Calu3 (cell line): ENCODE data around the gene CTCF. TPM values are rescaled to one million over a fixed set of nuclear protein-coding genes. Genes with fewer than 3 reads are reported as not detected.

Experiments used
- BruUV-seq: library from RNA; stranded (reverse); fragments of 400-500 nt; replicated peaks from 2 replicates; lab custom pipeline; 2021; lab: Mats Ljungman, UMichigan
- CTCF ChIA-PET: fragments of 300-600 bp; sonication (Branson Sonifier 250); formaldehyde crosslinking; loops from one replicate; lab custom pipeline; 2022; ENCODE audit warnings: antibody characterized with exemption; lab: Charles Lee
- DNase-seq: peaks from one replicate; pipeline ENCODE4 v3.0.0; 2022
- H3K27ac Mint-ChIP-seq: one replicate; pipeline ENCODE4 v1.8.0; 2022; ENCODE audit warnings: mixed read lengths; ENCODE audit not compliant: unreplicated experiment
- H3K27me3 Mint-ChIP-seq: one replicate; pipeline ENCODE4 v1.8.0; 2022; ENCODE audit warnings: mixed read lengths; ENCODE audit not compliant: unreplicated experiment
- H3K36me3 Mint-ChIP-seq: one replicate; pipeline ENCODE4 v1.8.0; 2022; ENCODE audit warnings: mild to moderate bottlenecking, moderate library complexity, mixed read lengths; ENCODE audit not compliant: insufficient read depth, unreplicated experiment
- H3K4me1 Mint-ChIP-seq: one replicate; pipeline ENCODE4 v1.8.0; 2022; ENCODE audit warnings: mild to moderate bottlenecking, low read depth, mixed read lengths; ENCODE audit not compliant: unreplicated experiment
- H3K4me3 Mint-ChIP-seq: one replicate; pipeline ENCODE4 v1.8.0; 2022; ENCODE audit warnings: mild to moderate bottlenecking, low read depth, moderate library complexity, mixed read lengths; ENCODE audit not compliant: unreplicated experiment
- H3K9me3 Mint-ChIP-seq: one replicate; pipeline ENCODE4 v1.8.0; 2022; ENCODE audit warnings: low read depth, mixed read lengths; ENCODE audit not compliant: unreplicated experiment
- intact Hi-C: fragments of 100-400 bp; cut with micrococcal nuclease; formaldehyde crosslinking; loops from one replicate; pipeline ENCODE4 v1.10.0; 2022; ENCODE audit not compliant: unreplicated experiment
- total RNA-seq: library from RNA; stranded (reverse); gene quantifications from 2 replicates; pipeline ENCODE4 v1.2.3, GENCODE V29; 2022
- TF ChIP-seq, protein P1 (sequence below): fragments of 200-600 bp; IDR thresholded peaks from one replicate; pipeline ENCODE4 v1.8.0; 2022; ENCODE audit warnings: antibody characterized with exemption; ENCODE audit not compliant: unreplicated experiment

The CTCF gene
- total RNA-seq, 1 experiment from 2014 or later = 52.1 TPM

DNA sequence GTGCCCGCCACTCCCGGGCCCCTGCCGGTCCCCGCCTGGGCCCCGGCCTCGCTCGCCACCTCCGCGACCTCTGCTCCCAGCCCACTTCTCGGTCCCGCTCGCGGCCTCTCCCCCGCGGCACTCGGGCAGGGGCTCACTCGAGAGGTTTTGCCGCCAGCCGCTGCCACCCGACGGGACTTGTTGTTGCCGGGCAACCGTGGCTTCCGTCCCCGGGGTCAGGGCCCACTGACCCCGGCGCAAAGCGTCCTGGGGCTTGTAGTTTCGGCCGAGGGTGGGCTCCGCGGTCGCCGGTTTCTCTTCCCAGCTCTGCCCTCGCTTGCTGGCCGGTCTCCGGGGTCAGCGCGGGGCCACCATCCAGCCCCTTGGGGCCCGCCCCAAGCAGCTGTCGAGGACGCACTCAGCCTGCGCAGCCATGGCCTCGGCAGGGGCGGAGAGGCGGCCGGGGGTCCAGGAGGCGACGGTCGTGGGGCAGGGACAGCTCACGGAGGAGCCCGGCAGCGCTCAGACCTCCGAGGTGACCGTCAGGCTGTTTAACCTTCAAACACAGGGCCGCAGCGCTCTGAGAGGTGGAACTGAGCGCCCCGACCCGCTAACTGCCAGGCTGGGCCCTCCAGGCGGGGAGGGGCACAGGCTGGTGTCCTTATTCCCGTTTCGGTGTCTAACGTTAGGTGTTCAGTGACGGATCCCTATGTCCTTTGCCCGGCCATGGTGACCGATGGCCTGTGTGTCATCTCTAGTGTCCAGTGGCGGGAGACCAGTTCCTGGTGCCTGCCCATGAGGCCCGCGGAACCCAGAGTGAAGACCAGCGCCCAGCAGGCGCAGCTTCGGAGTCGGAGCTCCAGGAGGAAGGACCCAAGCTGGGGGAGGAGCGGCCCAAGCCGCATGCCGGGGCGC lies 104.5 kb downstream of the CTCF start, which contains the start of the genes C16orf86 and ENKD1:
Gene C16orf86 (plus strand): TSS at position 256 of the 894 bp plus-strand sequence. CDS start 157 bp downstream, at position 413.
Gene ENKD1 (minus strand): TSS at position 192 of the 894 bp plus-strand sequence. CDS start 308 bp downstream, outside the sequence.
- H3K4me3 Mint-ChIP-seq = peak within 1 kb of the TSS; percentile 88
- H3K4me1 Mint-ChIP-seq = no peaks in the 10 kb centered on the region
- TF ChIP-seq, protein P1, sequence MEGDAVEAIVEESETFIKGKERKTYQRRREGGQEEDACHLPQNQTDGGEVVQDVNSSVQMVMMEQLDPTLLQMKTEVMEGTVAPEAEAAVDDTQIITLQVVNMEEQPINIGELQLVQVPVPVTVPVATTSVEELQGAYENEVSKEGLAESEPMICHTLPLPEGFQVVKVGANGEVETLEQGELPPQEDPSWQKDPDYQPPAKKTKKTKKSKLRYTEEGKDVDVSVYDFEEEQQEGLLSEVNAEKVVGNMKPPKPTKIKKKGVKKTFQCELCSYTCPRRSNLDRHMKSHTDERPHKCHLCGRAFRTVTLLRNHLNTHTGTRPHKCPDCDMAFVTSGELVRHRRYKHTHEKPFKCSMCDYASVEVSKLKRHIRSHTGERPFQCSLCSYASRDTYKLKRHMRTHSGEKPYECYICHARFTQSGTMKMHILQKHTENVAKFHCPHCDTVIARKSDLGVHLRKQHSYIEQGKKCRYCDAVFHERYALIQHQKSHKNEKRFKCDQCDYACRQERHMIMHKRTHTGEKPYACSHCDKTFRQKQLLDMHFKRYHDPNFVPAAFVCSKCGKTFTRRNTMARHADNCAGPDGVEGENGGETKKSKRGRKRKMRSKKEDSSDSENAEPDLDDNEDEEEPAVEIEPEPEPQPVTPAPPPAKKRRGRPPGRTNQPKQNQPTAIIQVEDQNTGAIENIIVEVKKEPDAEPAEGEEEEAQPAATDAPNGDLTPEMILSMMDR = no peak
- peak within 1 kb of the TSS; percentile 1 for H3K27ac Mint-ChIP-seq
- H3K36me3 Mint-ChIP-seq = peaks cover 48% of the 10 kb centered on the region
- peak; percentile 82 for DNase-seq
- BruUV-seq = no TSS peak
- no peaks in the 10 kb centered on the region for H3K9me3 Mint-ChIP-seq
- intact Hi-C loops = loop anchor here (5.0 kb wide), 1 partner anchor 120 kb away; no protein-coding TSS in a partner anchor
- H3K27me3 Mint-ChIP-seq = no peaks in the 10 kb centered on the region
- CTCF ChIA-PET = interaction anchor here (1.4 to 4.1 kb wide), 3 partner anchors 53 to 146 kb away, joined by 4 to 31 read pairs (median 11); partner anchors contain the start of gene GFOD2

DNA sequence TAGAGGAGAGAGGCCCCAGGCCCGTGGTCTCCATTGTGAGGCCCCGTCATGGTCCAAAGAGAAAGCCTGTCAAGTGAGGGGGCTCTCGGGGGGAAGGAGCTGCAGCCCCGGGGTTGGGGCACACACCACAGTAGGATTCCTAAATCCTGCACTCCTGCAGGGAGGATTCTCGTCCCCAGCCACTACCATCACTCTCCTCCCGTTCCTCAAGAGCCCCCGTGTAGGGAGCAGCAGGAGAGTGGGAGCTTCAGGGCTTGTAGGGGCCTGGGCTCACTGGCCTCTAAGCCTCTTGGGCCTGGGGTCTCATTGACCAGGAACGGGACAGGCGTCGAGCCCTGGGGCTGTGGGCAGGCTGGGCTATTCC lies 105.1 kb downstream of the CTCF start:
- TF ChIP-seq, protein P1 = no peak
- Mint-ChIP-seq H3K9me3 (no peaks in the 10 kb centered on the region), H3K27ac (no peak overlapping the region), H3K4me3 (peak overlapping the region; percentile 88), H3K4me1 (no peaks in the 10 kb centered on the region), H3K27me3 (no peaks in the 10 kb centered on the region), H3K36me3 (peaks cover 43% of the 10 kb centered on the region)
- intact Hi-C loops = loop anchor here (5.0 kb wide), 1 partner anchor 120 kb away; no protein-coding TSS in a partner anchor
- no TSS peak for BruUV-seq
- CTCF ChIA-PET = interaction anchor here (1.9 to 4.1 kb wide), 2 partner anchors 120 to 146 kb away, joined by 11 to 31 read pairs; no protein-coding TSS in a partner anchor
- no peak for DNase-seq

DNA sequence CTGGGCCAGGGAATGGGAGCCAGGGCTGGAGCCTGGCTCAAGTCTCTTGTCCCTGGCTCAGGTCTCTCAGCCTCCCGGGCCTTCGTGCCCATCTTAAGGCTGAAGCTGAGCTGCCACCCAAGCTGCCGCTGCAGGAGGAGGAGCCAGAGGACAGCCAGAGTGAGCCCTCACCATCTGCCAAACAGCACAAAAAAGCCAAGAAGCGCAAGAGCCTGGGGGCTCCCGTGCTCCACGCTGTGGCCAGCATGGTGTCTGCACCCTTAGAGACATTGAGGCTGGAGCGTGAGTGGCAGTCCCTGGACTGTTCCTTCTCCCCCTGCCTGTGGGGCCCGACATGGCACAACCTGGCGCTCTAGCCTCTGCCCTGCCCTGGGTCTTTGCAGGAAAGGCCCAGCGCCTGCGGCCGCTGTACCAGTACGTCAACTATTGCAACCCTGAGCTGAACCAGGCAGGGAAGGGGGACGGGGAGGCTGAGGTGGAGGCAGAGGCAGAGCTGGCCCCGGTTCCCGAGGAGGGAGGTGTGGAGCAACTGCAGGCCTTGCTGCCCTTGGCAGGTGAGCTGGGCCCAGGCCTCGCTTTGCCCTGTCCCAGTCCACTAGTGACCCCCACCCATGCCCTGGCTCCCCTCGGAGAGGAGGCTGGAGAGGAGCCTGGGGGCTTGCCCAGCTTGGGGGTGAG lies 105.6 kb downstream of the CTCF start:
- H3K9me3 Mint-ChIP-seq = no peaks in the 10 kb centered on the region
- DNase-seq = peak; percentile 93
- CTCF ChIA-PET = interaction anchor here (1.9 to 4.1 kb wide), 2 partner anchors 121 to 147 kb away, joined by 11 to 31 read pairs; no protein-coding TSS in a partner anchor
- no TSS peak for BruUV-seq
- TF ChIP-seq, protein P1 = peak; percentile 59
- intact Hi-C loops = loop anchor here (5.0 kb wide), 1 partner anchor 121 kb away; no protein-coding TSS in a partner anchor
- peaks cover 43% of the 10 kb centered on the region for H3K36me3 Mint-ChIP-seq
- H3K27ac Mint-ChIP-seq = no peak overlapping the region
- H3K4me3 Mint-ChIP-seq = peak overlapping the region; percentile 88
- no peaks in the 10 kb centered on the region for H3K4me1 Mint-ChIP-seq
- no peaks in the 10 kb centered on the region for H3K27me3 Mint-ChIP-seq
